Stimulated activated naive CD8-positive, alpha-beta T cell treated with anti-CD3 and anti-CD28 coated beads, Interleukin-15, amount 100 ng/mL, for 72 hours (primary cell): ENCODE results near the gene EMX2.

Experiments used
- ATAC-seq: fragments of 150-1000 bp; cut with Tn5 transposase; 2 replicates; pipeline ENCODE4 v1.10.0; 2021; ENCODE audit warnings: mild to moderate bottlenecking, moderate library complexity
- DNase-seq, 2 donors: peaks; one replicate each; pipeline ENCODE4 v3.0.0; 2021 to 2022
- H3K27ac Mint-ChIP-seq, 2 donors: one replicate each; pipeline ENCODE4 v1.8.0; 2022; ENCODE audit warnings: mild to moderate bottlenecking in 2 of 2, mixed read lengths in 2 of 2, moderate library complexity in 2 of 2
- H3K27me3 Mint-ChIP-seq: one replicate; pipeline ENCODE4 v1.8.0; 2022; ENCODE audit warnings: mixed read lengths
- H3K4me1 Mint-ChIP-seq: one replicate; pipeline ENCODE4 v1.8.0; 2022; ENCODE audit warnings: mild to moderate bottlenecking, mixed read lengths
- H3K4me3 Mint-ChIP-seq, 2 donors: one replicate each; pipeline ENCODE4 v1.8.0; 2022; ENCODE audit warnings: mild to moderate bottlenecking in 2 of 2, mixed read lengths in 2 of 2, moderate library complexity in 1 of 2
- H3K9me3 Mint-ChIP-seq, 2 donors: one replicate each; pipeline ENCODE4 v1.8.0; 2022; ENCODE audit warnings: mixed read lengths in 2 of 2

EMX2 gene

GRCh38 chr10:117547016-117547715 lies 4.6 kb downstream of the EMX2 start:
- Mint-ChIP-seq H3K4me1 (peaks cover 61% of the 10 kb centered on the region), H3K4me3 (peak overlapping the region; percentile 51 to 62), H3K9me3 (no peaks in the 10 kb centered on the region), H3K27ac (no peak overlapping the region), H3K27me3 (peaks cover 100% of the 10 kb centered on the region)
- DNase-seq (no peak), ATAC-seq (peak; percentile 6)

GRCh38 chr10:117547716-117548668 lies 5.4 kb downstream of the EMX2 start:
- peaks cover 100% of the 10 kb centered on the region for H3K27me3 Mint-ChIP-seq
- H3K4me1 Mint-ChIP-seq: peaks cover 61% of the 10 kb centered on the region
- ATAC-seq (no peak), DNase-seq (no peak)
- peak overlapping the region in 1 of 2 donors; percentile 59 for H3K27ac Mint-ChIP-seq
- H3K9me3 Mint-ChIP-seq: no peaks in the 10 kb centered on the region
- peak overlapping the region; percentile 51 to 62 for H3K4me3 Mint-ChIP-seq

GRCh38 chr10:117549100-117549585 lies 6.6 kb downstream of the EMX2 start:
- H3K4me3 Mint-ChIP-seq: no peak overlapping the region
- H3K9me3 Mint-ChIP-seq: no peaks in the 10 kb centered on the region
- DNase-seq (no peak), ATAC-seq (no peak)
- H3K27me3 Mint-ChIP-seq: peaks cover 100% of the 10 kb centered on the region
- H3K4me1 Mint-ChIP-seq: peaks cover 61% of the 10 kb centered on the region
- H3K27ac Mint-ChIP-seq: no peak overlapping the region

GRCh38 chr10:117550076-117550475 lies 7.5 kb downstream of the EMX2 start:
- H3K27ac Mint-ChIP-seq: no peak overlapping the region
- peaks cover 100% of the 10 kb centered on the region for H3K27me3 Mint-ChIP-seq
- H3K4me3 Mint-ChIP-seq: no peak overlapping the region
- ATAC-seq (no peak), DNase-seq (no peak)
- H3K4me1 Mint-ChIP-seq: peaks cover 55% of the 10 kb centered on the region
- H3K9me3 Mint-ChIP-seq: no peaks in the 10 kb centered on the region

GRCh38 chr10:117550599-117551329 lies 8.2 kb downstream of the EMX2 start:
- no peak overlapping the region for H3K27ac Mint-ChIP-seq
- no peak overlapping the region for H3K4me3 Mint-ChIP-seq
- DNase-seq (no peak), ATAC-seq (no peak)
- H3K27me3 Mint-ChIP-seq: peaks cover 100% of the 10 kb centered on the region
- peaks cover 52% of the 10 kb centered on the region for H3K4me1 Mint-ChIP-seq
- H3K9me3 Mint-ChIP-seq: no peaks in the 10 kb centered on the region

- no peak for DNase-seq
- Mint-ChIP-seq H3K4me3 (no peak overlapping the region), H3K9me3 (no peaks in the 10 kb centered on the region), H3K27ac (no peak overlapping the region), H3K27me3 (peaks cover 100% of the 10 kb centered on the region), H3K4me1 (peaks cover 45% of the 10 kb centered on the region)
- ATAC-seq: no peak
These were observed 9.0 kb downstream of the EMX2 start for GRCh38 chr10:117551330-117552155.

- DNase-seq (no peak), ATAC-seq (no peak)
- no peaks in the 10 kb centered on the region for H3K9me3 Mint-ChIP-seq
- H3K4me1 Mint-ChIP-seq: peaks cover 38% of the 10 kb centered on the region
- peaks cover 100% of the 10 kb centered on the region for H3K27me3 Mint-ChIP-seq
- H3K27ac Mint-ChIP-seq: no peak overlapping the region
- H3K4me3 Mint-ChIP-seq: no peak overlapping the region
These were observed 9.6 kb downstream of the EMX2 start for GRCh38 chr10:117552156-117552631.

GRCh38 chr10:117552701-117553141 lies 10.2 kb downstream of the EMX2 start:
- DNase-seq (no peak), ATAC-seq (no peak)
- Mint-ChIP-seq H3K9me3 (no peaks in the 10 kb centered on the region), H3K27me3 (peaks cover 94% of the 10 kb centered on the region), H3K27ac (no peak overlapping the region), H3K4me1 (peaks cover 33% of the 10 kb centered on the region), H3K4me3 (no peak overlapping the region)

- Mint-ChIP-seq H3K4me3 (no peak overlapping the region), H3K4me1 (peaks cover 27% of the 10 kb centered on the region), H3K27me3 (peaks cover 91% of the 10 kb centered on the region), H3K9me3 (no peaks in the 10 kb centered on the region), H3K27ac (no peak overlapping the region)
- ATAC-seq (no peak), DNase-seq (no peak)
These were observed 10.7 kb downstream of the EMX2 start for GRCh38 chr10:117553142-117553814.

- H3K4me3 Mint-ChIP-seq: peak overlapping the region in 1 of 2 donors; percentile 54
- DNase-seq: no peak
These were observed 11.2 kb downstream of the EMX2 start for GRCh38 chr10:117553815-117554172.

GRCh38 chr10:117554241-117554814 lies 11.8 kb downstream of the EMX2 start:
- Mint-ChIP-seq H3K27me3 (peaks cover 86% of the 10 kb centered on the region), H3K27ac (no peak overlapping the region), H3K4me3 (peak overlapping the region in 1 of 2 donors; percentile 54), H3K4me1 (peaks cover 25% of the 10 kb centered on the region), H3K9me3 (no peaks in the 10 kb centered on the region)
- DNase-seq (no peak), ATAC-seq (no peak)

More at GRCh38 chr10:117553815-117554172, 11.2 kb downstream of the EMX2 start:
- no peaks in the 10 kb centered on the region for H3K9me3 Mint-ChIP-seq
- H3K4me1 Mint-ChIP-seq: peaks cover 25% of the 10 kb centered on the region
- ATAC-seq: no peak
- H3K27ac Mint-ChIP-seq: no peak overlapping the region
- peaks cover 91% of the 10 kb centered on the region for H3K27me3 Mint-ChIP-seq

GRCh38 chr10:117555017-117555416 lies 12.5 kb downstream of the EMX2 start:
- no peak for ATAC-seq
- Mint-ChIP-seq H3K4me1 (peaks cover 25% of the 10 kb centered on the region), H3K27ac (no peak overlapping the region), H3K9me3 (no peaks in the 10 kb centered on the region), H3K27me3 (peaks cover 79% of the 10 kb centered on the region), H3K4me3 (no peak overlapping the region)
- DNase-seq: no peak

GRCh38 chr10:117555863-117556262 lies 13.3 kb downstream of the EMX2 start:
- peaks cover 70% of the 10 kb centered on the region for H3K27me3 Mint-ChIP-seq

GRCh38 chr10:117556356-117556755 lies 13.8 kb downstream of the EMX2 start:
- Mint-ChIP-seq H3K4me1 (peaks cover 25% of the 10 kb centered on the region), H3K27me3 (peaks cover 65% of the 10 kb centered on the region), H3K4me3 (no peak overlapping the region), H3K9me3 (no peaks in the 10 kb centered on the region), H3K27ac (no peak overlapping the region)
- no peak for DNase-seq
- no peak for ATAC-seq

More at GRCh38 chr10:117555863-117556262, 13.3 kb downstream of the EMX2 start:
- ATAC-seq: no peak
- Mint-ChIP-seq H3K4me3 (no peak overlapping the region), H3K4me1 (peaks cover 25% of the 10 kb centered on the region), H3K27ac (no peak overlapping the region), H3K9me3 (no peaks in the 10 kb centered on the region)
- no peak for DNase-seq
